BE2C (cell line): Measurements from ENCODE around the gene ARID5B.

Experiments
- DNase-seq: peaks from one replicate; pipeline ENCODE4 v3.0.0-alpha.2; 2020
- H3K27me3 ChIP-seq: fragments of 250-450 bp; sonication (Bioruptor Pico); 2 replicates; pipeline ENCODE4 v1.5.1; 2020; ENCODE audit warnings: mild to moderate bottlenecking
- H3K36me3 ChIP-seq: fragments of 250-450 bp; sonication (Bioruptor Pico); 2 replicates; pipeline ENCODE4 v1.5.1; 2020; ENCODE audit warnings: mild to moderate bottlenecking
- H3K4me1 ChIP-seq: fragments of 250-450 bp; sonication (Bioruptor Pico); 2 replicates; pipeline ENCODE4 v1.5.1; 2020
- H3K4me3 ChIP-seq: 2 replicates; pipeline ENCODE4 v1.5.1; 2011; ENCODE audit warnings: low read depth, low read length
- H3K9me3 ChIP-seq: fragments of 250-450 bp; sonication (Bioruptor Pico); 2 replicates; pipeline ENCODE4 v1.5.1; 2020
- CTCF ChIP-seq: IDR thresholded peaks from 2 replicates; pipeline ENCODE4 v1.5.1; 2012; ENCODE audit warnings: mild to moderate bottlenecking, low read depth, low read length

The ARID5B gene

GRCh38 chr10:62019013-62019684 lies 117.7 kb downstream of the ARID5B start:
- DNase-seq = no peak
- no peaks in the 10 kb centered on the region for H3K36me3 ChIP-seq
- no peak overlapping the region for H3K4me3 ChIP-seq
- TF ChIP-seq CTCF = no peak
- no peaks in the 10 kb centered on the region; the same call in 1 of the 2 replicates for H3K9me3 ChIP-seq
- H3K27me3 ChIP-seq = no peaks in the 10 kb centered on the region
- peaks cover 11% of the 10 kb centered on the region for H3K4me1 ChIP-seq

GRCh38 chr10:62019685-62020359 lies 118.3 kb downstream of the ARID5B start:
- H3K4me3 ChIP-seq = no peak overlapping the region
- H3K36me3 ChIP-seq = no peaks in the 10 kb centered on the region
- H3K27me3 ChIP-seq = no peaks in the 10 kb centered on the region
- no peaks in the 10 kb centered on the region; the same call in 1 of the 2 replicates for H3K9me3 ChIP-seq
- TF ChIP-seq CTCF = no peak
- H3K4me1 ChIP-seq = peaks cover 11% of the 10 kb centered on the region
- no peak for DNase-seq

- Histone ChIP-seq H3K27me3 (no peaks in the 10 kb centered on the region), H3K4me1 (peaks cover 18% of the 10 kb centered on the region), H3K4me3 (no peak overlapping the region), H3K36me3 (no peaks in the 10 kb centered on the region), H3K9me3 (no peaks in the 10 kb centered on the region)
- no peak for TF ChIP-seq CTCF
- no peak for DNase-seq
Measured at GRCh38 chr10:62021128-62021665, 119.7 kb downstream of the ARID5B start.

GRCh38 chr10:62021978-62022802 lies 120.7 kb downstream of the ARID5B start:
- Histone ChIP-seq H3K27me3 (no peaks in the 10 kb centered on the region), H3K4me3 (no peak overlapping the region), H3K36me3 (no peaks in the 10 kb centered on the region), H3K9me3 (no peaks in the 10 kb centered on the region), H3K4me1 (peaks cover 13% of the 10 kb centered on the region)
- no peak for TF ChIP-seq CTCF
- DNase-seq = no peak

- no peak for TF ChIP-seq CTCF
- H3K4me1 ChIP-seq = peaks cover 13% of the 10 kb centered on the region
- H3K9me3 ChIP-seq = no peaks in the 10 kb centered on the region
- no peaks in the 10 kb centered on the region for H3K36me3 ChIP-seq
- H3K4me3 ChIP-seq = no peak overlapping the region
- no peak for DNase-seq
- no peaks in the 10 kb centered on the region for H3K27me3 ChIP-seq
Measured at GRCh38 chr10:62022830-62023229, 121.3 kb downstream of the ARID5B start.
